ENCODE results near the gene ZNF350.

DNA sequence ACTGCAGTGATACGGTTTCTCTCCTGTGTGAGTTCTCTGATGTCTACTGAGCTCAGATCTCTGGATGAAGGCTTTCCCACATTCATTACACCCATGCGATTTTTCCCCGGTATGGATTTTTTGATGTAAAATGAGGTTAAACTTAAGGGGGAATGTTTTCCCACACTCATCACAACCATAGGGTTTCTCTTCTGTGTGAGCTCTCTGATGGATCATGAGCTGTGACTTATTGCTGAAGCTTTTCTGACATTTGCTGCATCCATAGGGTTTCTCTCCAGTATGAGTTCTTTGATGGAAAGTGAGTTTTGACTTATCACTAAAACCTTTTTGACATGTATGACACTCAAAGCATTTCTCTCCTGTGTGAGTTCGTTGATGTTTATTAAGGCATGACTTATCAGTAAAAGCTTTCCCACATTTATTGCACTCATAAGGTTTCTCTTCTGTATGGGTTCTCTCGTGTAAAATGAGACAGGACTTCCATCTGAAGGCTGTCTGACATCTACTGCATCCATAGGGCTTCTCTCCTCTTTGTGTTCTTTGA, 71.2 kb downstream of the ZNF350 start:
- TF ChIP-seq TAF1 (IDR thresholded peaks at IDR 0.05; ENCODE audit: borderline replicate concordance, low read depth, low read length) (no peak), GABPA (IDR thresholded peaks at IDR 0.05; ENCODE audit: low read depth) (no peak), SIN3A (IDR thresholded peaks at IDR 0.05; ENCODE audit: borderline replicate concordance, low read depth, low read length) (no peak)
- TF ChIP-seq, protein P1, sequence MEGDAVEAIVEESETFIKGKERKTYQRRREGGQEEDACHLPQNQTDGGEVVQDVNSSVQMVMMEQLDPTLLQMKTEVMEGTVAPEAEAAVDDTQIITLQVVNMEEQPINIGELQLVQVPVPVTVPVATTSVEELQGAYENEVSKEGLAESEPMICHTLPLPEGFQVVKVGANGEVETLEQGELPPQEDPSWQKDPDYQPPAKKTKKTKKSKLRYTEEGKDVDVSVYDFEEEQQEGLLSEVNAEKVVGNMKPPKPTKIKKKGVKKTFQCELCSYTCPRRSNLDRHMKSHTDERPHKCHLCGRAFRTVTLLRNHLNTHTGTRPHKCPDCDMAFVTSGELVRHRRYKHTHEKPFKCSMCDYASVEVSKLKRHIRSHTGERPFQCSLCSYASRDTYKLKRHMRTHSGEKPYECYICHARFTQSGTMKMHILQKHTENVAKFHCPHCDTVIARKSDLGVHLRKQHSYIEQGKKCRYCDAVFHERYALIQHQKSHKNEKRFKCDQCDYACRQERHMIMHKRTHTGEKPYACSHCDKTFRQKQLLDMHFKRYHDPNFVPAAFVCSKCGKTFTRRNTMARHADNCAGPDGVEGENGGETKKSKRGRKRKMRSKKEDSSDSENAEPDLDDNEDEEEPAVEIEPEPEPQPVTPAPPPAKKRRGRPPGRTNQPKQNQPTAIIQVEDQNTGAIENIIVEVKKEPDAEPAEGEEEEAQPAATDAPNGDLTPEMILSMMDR (IDR thresholded peaks at IDR 0.05) = no peak
